ENCODE data around the gene SLC39A11.
"Not testable (repeated sequence)": the region's sequence is repeated elsewhere in the genome, so short reads cannot be mapped to it uniquely, and the experiment has no call there.

The SLC39A11 gene

GRCh38 chr17:72901657-72902056 lies 190.8 kb downstream of the SLC39A11 start:
- DNase-seq: no peak

DNA sequence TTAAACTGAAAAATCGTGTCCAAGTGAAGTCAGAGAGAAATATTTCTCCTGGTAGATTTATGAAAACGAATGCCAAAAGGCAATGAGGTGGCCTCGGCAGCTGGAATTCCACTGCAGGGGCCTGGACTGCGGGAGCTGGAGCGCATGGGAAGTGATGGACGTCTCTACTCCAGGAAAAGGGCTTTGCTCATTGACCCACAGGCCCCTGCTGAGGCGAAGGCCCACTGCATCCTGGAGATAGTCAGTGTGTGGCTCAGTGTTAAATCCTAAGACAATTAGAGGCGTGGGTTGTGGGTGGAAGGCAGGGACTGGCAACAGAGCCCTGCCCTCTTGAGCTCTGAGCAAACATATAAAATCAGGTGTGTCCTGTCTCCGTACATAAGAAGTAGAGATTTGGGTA lies 191.4 kb downstream of the SLC39A11 start:
- DNase-seq: no peak

DNA sequence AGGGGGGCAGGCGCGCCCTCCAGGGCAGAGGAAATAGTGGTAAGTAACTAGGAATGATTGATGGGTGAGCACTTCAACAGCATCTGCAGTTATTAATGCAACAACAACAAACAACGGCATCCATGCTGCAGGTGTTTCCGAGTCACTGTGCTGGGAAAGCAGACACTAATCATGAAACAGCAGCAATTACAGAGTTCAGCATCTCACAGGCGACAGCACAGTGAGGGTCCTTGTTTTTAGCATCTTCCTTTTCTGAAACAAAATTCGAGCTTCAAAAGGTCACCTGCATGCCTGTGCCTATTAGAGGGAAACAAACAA lies 191.9 kb downstream of the SLC39A11 start:
- no peak for DNase-seq

- no peak for DNase-seq
Measured at GRCh38 chr17:72898725-72899124, 193.8 kb downstream of the SLC39A11 start.

DNA sequence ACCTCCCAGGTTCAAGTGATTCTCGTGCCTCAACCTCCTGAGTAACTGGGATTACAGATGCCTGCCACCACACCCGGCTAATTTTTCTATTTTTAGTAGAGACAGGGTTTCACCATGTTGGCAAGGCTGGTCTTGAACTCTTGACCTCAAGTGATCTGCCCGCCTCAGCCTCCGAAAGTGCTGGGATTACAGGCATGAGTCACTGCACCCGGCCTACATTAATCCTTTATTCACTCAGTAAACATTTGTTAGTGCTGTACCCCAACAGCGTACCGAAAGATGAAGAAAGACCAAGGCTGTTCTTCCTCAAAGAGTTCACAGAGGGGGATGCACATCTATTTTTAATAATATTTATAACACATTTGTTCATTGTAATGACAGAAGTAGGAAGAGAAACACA lies 196.2 kb downstream of the SLC39A11 start:
- not testable (repeated sequence) for DNase-seq

DNA sequence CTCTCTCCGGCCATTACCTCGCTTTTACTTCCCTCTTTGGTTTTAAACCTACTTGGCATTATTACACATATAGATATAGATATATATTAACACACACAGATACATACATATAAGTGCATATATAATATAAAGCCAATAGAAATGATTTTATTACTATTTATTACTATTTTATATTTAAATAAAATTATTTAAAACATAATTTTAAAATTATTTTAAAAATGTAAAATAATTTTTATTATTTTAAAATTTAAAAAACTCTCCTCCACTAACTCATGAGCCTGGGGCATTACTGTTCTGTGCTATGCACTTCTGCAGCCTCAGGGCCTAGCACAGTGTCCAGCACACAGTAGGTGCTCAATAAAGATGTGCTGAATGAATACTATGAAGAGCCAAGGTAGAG lies 200.9 kb downstream of the SLC39A11 start:
- DNase-seq: no peak

GRCh38 chr17:72890711-72891110 lies 201.8 kb downstream of the SLC39A11 start:
- DNase-seq: no peak

DNA sequence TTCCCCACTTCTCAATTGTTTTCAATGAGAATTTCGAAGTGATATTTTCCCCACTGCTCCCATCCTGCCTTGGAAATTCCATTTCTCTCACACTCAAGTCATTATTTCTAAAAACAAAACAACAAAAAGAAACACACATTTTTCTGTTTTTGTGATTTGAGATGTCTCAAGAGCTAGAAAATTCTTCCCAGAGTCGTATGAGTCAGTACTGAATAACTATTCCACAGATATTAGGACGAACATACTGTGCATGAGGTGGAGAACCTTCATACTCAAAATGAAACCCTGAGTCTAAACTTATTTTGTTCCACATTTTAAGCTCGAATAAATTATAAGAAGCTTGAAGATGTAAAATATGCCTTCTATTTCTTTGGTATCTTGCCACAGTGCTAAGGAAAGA lies 204.6 kb downstream of the SLC39A11 start:
- DNase-seq: no peak

DNA sequence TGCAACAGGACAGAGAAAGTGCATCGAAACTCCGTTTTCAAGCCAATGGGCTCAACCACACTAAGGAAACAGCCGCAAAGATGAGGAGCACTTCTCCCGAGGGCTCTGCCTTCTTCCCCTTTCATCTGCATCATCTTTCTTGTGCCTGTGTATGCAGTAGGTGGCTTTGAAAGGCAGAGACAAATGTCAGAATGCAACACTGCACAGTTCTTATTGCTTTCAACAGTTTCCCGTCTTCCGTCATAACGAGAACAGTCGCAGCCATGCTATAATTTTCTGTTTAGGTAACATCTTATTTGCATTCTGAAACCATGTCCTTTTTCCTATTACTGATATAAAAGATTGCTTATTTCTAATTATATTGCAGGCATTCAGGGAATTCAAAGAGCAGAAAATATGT lies 205.2 kb downstream of the SLC39A11 start:
- DNase-seq: no peak

DNA sequence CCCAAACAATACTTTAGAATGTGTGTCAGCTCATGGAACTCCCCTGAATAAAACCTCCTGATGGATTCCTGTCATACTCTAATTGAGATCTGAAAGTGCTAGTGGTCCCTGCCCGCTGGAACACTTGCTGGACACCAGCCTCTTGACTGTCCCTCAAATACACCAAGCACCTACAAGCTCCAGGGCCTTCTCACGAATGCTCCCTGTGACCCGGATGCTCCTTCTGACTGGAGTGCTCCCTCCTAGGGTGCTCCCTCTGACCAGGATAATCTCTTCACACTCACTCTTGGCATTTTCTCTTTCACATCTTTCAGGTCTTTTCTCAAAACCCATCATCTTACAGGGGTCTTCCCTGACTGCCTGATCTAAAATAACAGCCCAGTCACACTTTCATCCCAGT lies 205.9 kb downstream of the SLC39A11 start:
- no peak for DNase-seq

DNA sequence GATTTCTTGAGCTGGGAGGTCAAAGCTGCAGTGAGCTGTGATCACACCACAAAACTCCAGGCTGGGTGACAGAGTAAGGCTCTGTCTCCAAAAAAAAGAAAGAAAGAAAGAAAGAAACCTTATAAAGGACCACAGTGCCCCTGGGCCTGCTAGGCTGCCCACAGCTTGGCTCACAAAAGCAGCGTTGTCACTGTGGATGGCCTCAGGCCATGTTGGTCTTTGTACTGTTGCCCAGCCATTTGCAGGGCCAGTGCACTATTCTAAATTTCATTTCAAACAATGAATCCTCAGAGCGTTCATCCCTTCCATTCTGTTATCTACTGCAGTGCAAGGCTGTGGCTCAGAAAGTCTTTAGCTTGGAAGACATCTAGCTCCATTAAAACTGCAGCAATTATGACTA lies 208.4 kb downstream of the SLC39A11 start:
- no peak for DNase-seq

- no peak for DNase-seq
Measured at GRCh38 chr17:72883351-72883750, 209.1 kb downstream of the SLC39A11 start.

DNA sequence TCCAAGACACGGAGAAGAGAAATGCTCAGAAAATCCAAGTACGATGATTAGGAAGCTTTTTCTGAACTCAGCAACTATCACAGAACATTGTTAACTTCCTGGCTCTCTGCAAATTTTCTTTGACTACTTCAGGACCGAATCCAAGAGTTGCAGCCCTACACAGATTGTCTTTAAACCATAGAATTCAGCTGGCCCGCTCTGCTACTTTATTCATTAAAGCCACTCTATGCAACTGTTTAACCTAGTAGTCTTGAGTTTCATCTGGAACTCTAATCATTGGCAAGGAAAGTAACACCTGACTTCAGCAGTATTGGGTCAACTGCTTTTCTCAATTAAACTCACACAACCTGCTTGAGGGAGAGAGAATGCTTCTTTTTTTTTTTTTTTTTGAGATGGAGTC lies 210.1 kb downstream of the SLC39A11 start:
- DNase-seq: no peak

GRCh38 chr17:72879877-72880276 lies 212.6 kb downstream of the SLC39A11 start:
- no peak for DNase-seq

DNA sequence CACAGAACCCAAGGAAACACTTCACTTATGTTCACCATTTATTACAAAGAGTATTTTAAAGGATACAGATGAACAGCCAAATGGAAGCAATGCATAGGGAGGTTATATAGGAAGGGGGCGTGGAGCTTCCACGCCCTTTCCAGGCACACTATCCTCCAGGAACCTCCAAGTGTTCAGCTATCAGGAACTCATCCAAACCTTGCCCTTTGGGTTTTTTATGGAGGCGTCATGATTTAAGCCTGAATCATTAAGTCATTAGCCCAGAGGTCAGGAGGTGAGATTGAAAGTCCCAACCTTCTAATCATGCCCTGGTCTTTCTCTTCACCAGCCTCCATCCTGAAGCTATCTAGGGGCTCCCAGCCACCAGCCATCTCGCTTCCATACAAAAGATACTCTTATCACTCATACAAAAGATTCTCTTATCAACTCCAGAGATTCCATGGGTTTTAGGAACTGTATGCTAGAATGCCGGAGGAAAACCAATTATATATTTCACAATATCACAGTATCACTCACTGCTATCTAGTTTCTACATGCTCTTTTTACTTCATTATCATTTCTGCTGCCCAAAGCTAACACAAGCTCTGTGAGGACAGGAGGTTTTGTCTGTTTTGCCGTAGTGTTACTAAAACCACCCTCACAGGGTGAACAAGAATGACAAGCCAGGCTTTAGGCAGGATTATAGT lies 213.4 kb downstream of the SLC39A11 start:
- no peak for DNase-seq

GRCh38 chr17:72877348-72877747 lies 215.1 kb downstream of the SLC39A11 start:
- no peak for DNase-seq

DNA sequence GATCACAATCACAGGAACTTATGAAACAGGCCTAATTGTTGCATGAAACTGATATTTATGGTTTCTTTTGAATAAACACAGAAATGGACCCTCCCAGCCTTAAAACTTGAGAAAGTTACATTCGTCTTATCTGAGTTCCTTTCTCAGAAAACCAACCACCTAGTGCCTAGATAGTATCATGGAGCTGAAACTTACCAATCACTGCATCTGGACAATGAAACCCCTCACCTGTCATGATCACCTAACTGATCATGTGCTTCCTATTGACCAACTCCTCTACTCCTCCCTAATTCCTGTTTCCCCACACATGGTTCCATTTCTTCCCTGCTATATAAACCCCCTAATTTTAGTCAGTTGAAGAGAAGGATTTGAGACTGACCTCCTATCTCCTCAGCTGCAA lies 216.1 kb downstream of the SLC39A11 start:
- no peak for DNase-seq

DNA sequence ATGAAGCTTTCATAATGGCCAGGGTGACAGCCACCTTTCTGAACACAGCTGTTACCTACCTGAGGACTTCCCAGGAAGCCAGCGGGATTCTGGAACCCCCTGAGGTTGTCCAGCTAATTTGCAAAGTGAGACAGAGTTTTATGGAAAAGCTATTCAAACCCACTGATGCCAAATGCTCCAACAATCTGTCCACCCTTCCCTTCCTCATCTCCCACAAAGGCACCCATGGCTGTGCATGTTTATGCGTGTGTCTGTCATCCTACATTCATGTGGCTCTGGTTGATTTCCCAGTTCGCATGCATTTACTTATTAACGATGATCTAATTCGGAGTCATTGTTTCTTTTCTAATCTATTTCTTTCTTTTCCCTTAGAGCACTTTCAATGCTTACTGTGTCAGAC lies 217.1 kb downstream of the SLC39A11 start:
- DNase-seq: no peak

- DNase-seq: no peak
Measured at GRCh38 chr17:72872396-72872795, 220.1 kb downstream of the SLC39A11 start.

- DNase-seq: no peak
Measured at GRCh38 chr17:72870367-72870985, 222.0 kb downstream of the SLC39A11 start.

GRCh38 chr17:72869630-72870029 lies 222.9 kb downstream of the SLC39A11 start:
- DNase-seq: no peak

GRCh38 chr17:72865954-72866353 lies 226.5 kb downstream of the SLC39A11 start:
- DNase-seq: no peak

- no peak for DNase-seq
Measured at GRCh38 chr17:72863526-72864211, 228.8 kb downstream of the SLC39A11 start.

DNA sequence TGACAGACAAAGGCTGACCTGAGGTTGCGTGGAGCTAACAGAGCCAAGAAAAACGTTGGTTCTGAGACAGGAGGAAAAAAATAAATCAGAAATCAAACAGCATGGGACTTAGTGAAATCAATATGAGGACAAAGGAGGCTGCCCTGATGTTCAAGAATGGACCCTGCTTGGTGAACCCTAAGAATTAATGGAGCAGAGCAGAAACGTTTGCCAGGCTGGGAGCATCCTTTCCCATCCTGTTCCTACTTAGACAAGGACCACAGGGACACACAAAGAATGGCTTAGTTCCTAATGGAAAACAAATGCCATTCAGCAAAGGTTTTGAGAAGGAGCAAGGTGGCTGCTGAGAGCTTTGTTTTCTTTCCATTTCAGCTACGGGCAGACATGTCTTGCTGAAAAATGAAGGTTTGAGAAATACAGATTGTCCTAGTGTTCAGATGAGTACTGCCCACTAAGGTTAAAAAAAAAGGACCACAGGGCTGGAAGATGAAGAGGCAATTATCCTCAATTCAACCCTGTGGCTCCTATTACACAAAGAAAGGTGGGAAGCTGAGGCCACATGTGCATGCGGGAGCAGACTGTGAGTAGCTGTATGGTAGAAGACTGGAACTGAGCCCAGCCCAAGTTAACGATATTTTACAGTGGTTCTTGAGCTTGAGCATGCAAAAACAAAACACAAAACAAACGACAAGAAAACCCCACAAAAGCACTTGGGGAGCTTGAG lies 230.1 kb downstream of the SLC39A11 start:
- no peak for DNase-seq
